Thymus (tissue), 11 donors: ENCODE data around the gene GPR35. TPM values are rescaled to one million over a fixed set of nuclear protein-coding genes. Genes with fewer than 3 reads are reported as not detected.
A peak's percentile ranks its signal among the peaks of the same experiment; 100 is the strongest.
"Not testable (repeated sequence)": the region's sequence is repeated elsewhere in the genome, so short reads cannot be mapped to it uniquely, and the experiment has no call there.

ENCODE experiments used
- DNase-seq, 9 donors: peaks; one replicate each; pipeline ENCODE4 v3.0.0-alpha.2; 2013; ENCODE audit warnings: low spot score in 9 of 9, low read depth in 6 of 9, missing footprints in 1 of 9
- H3K27ac ChIP-seq, 2 donors: one replicate each; pipeline ENCODE4 v1.5.1; 2013; ENCODE audit warnings: control low read depth in 1 of 2, low read depth in 1 of 2, low read length in 1 of 2, mild to moderate bottlenecking in 1 of 2, moderate library complexity in 1 of 2
- H3K27me3 ChIP-seq, 2 donors: one replicate each; pipeline ENCODE4 v1.5.1; 2013; ENCODE audit warnings: low read length in 1 of 2; ENCODE audit not compliant: control insufficient read depth in 2 of 2, insufficient read depth in 1 of 2
- H3K36me3 ChIP-seq, 2 donors: one replicate each; pipeline ENCODE4 v1.5.1; 2013; ENCODE audit warnings: low read length in 1 of 2, mild to moderate bottlenecking in 1 of 2, moderate library complexity in 1 of 2; ENCODE audit not compliant: control insufficient read depth in 2 of 2, insufficient read depth in 2 of 2
- H3K4me1 ChIP-seq, 2 donors: one replicate each; pipeline ENCODE4 v1.5.1; 2013; ENCODE audit warnings: low read length in 2 of 2; ENCODE audit not compliant: control insufficient read depth in 2 of 2, insufficient read depth in 2 of 2
- H3K4me3 ChIP-seq, 2 donors: one replicate each; pipeline ENCODE4 v1.5.1; 2013; ENCODE audit warnings: low read length in 2 of 2, control low read depth in 1 of 2, mild to moderate bottlenecking in 1 of 2
- H3K9me3 ChIP-seq, 2 donors: one replicate each; pipeline ENCODE4 v1.5.1; 2013; ENCODE audit warnings: low read length in 1 of 2, mild to moderate bottlenecking in 1 of 2; ENCODE audit not compliant: control insufficient read depth in 2 of 2, insufficient read depth in 1 of 2
- WGBS: extraction: QIAGEN DNeasy Blood & Tissue Kit; methylation state at CpG from one replicate; pipeline ENCODE4 v1.1.7; 2013; 5-methylcytosine and 5-hydroxymethylcytosine counted together
- polyA plus RNA-seq: library from polyadenylated mRNA; stranded (reverse); fragments of 200-250 nt; gene quantifications from one replicate; pipeline ENCODE4 v1.2.3, GENCODE V29; 2013
- total RNA-seq: library from RNA; stranded (reverse); fragments of 120-200 nt; gene quantifications from one replicate; pipeline ENCODE4 v1.2.4, GENCODE V29; 2013
- donor health status: healthy.

The GPR35 gene
- total and polyA plus RNA-seq, 2 donors = 5.9 to 21.8 TPM

DNA sequence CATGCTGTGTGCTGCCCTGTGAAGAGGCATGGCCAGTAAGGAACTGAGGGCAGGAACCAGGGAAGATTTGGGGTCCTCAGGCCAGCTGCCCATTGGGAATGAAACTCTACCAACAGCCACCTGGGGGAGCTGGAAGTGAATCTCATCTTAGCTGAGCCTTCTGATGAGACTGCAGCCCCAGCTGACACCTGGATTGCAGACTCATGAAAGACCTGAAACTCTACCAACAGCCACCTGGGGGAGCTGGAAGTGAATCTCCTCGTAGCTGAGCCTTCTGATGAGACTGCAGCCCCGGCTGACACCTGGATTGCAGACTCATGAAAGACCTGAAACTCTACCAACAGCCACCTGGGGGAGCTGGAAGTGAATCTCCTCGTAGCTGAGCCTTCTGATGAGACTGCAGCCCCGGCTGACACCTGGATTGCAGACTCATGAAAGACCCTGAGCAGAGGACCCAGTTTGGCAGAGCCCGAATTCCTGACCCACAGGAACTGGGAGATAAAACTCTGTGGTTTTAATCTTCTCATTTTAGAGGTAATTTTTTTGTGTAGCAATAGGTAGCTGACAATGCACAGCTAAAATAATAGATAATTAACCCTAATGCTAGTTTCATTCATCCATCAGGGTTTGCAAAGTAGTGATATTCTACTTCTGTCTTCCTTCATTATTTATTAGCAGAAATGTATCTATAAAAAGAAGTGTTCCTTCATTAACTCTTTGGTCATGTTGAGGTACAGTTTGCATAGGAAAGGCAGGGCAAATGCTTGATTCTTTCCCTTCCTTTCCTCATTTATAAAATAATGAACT is 8.2 kb upstream of the GPR35 start:
- H3K27ac ChIP-seq, DNase-seq, H3K36me3 ChIP-seq, H3K27me3 ChIP-seq, H3K4me3 ChIP-seq: not testable (repeated sequence)
- Histone ChIP-seq H3K4me1 (peaks cover 0 to 30% of the 10 kb centered on the region in 2 donors), H3K9me3 (peaks cover 0 to 15% of the 10 kb centered on the region in 2 donors)
- WGBS = 94% methylated on average over 5 of the region's 5 CpGs

DNA sequence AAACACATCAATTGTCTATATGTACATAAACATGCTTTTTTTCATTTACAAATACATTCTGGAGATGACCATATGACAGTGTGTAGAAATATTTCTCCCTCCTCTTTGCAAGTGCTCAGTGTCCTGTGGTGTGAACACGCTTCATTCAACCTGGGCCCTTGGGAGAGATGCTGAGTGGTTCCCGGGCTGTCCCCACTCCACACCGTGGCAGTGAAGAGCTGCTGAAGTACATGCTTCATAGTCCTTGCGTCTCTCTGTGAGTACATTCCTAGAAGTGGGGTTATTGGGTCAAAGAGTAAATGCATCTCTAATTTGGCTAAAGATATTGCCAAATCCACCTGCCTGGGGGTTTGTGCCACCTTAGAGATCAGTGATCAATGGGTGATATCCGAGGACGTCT is 6.5 kb upstream of the GPR35 start:
- H3K9me3 ChIP-seq = peaks cover 0 to 15% of the 10 kb centered on the region in 2 donors
- H3K4me3 ChIP-seq = no peak overlapping the region
- H3K4me1 ChIP-seq = peaks cover 0 to 34% of the 10 kb centered on the region in 2 donors
- no peaks in the 10 kb centered on the region for H3K36me3 ChIP-seq
- H3K27ac ChIP-seq = no peak overlapping the region
- WGBS = 99% methylated on average over 6 of the region's 6 CpGs
- no peaks in the 10 kb centered on the region for H3K27me3 ChIP-seq
- DNase-seq = no peak

DNA sequence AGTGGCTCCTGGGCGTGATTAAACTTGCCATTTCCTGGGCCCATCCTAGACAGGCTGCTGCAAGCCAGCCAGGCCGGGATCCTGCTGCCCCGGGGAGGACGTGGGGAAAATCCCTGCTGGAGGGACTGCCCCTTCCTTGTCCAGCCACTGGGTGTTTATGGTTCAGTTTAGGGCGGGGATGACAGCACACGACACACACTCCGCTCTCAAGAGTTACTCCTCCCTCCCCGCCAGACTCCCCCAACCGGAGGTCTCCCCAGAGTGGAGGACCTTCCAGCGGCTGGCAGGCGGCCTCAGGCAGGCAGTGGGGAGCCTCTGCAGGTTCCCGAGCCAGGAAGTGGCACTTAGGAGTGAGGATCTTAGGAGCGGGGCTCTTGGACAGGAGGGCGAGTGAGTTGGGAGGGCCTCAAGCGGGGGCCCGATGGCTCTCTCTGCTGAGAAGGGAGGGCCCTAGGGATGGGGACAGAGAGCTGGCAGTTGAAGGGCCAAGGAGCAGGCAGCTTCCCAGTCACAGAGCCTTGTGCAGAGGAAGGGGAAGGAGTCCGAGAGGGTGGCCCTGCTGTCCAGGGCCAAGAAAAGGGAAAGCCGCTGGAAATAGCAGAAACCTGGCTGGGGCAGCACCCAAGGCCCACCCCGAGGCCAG is 5.7 kb upstream of the GPR35 start:
- H3K4me3 ChIP-seq = no peak overlapping the region
- H3K4me1 ChIP-seq = peaks cover 0 to 38% of the 10 kb centered on the region in 2 donors
- H3K9me3 ChIP-seq = peaks cover 0 to 15% of the 10 kb centered on the region in 2 donors
- no peak overlapping the region for H3K27ac ChIP-seq
- WGBS = 92% methylated on average over 19 of the region's 19 CpGs
- H3K27me3 ChIP-seq = no peaks in the 10 kb centered on the region
- H3K36me3 ChIP-seq = no peaks in the 10 kb centered on the region
- no peak for DNase-seq

DNA sequence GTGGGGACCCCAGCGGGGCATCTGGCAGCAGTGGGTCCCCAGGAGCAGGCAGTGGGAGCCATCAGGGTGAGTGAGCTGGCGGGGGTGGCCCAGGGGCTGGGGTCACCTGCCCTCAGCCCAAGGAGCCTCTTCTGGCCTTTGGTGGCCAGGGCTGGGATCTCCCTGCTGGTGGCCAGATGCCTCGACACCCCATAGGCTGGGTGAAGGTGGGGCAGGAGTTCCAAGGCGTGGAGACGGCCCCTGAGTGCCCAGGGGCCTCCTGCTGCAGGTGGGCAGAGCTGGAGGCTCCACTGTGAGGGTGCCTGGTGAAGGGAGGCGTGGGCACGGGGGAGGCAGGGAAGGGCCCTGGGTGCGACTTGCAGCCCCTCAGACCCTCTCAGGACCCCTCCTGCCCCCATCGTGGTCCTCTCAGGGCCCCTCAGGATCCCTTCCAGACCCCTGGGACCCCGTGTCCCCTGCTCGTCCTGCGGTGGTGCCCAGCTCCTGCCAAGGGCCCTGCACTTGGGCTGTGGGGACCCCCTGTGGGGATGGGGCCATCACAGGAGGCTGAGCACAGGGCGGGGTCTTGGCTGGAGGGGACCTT is 5.0 kb upstream of the GPR35 start:
- Histone ChIP-seq H3K36me3 (no peaks in the 10 kb centered on the region), H3K4me1 (peaks cover 0 to 44% of the 10 kb centered on the region in 2 donors), H3K9me3 (peaks cover 0 to 15% of the 10 kb centered on the region in 2 donors), H3K27me3 (no peaks in the 10 kb centered on the region), H3K4me3 (no peak overlapping the region), H3K27ac (no peak overlapping the region)
- 95% methylated on average over 13 of the region's 13 CpGs for WGBS
- DNase-seq = no peak

DNA sequence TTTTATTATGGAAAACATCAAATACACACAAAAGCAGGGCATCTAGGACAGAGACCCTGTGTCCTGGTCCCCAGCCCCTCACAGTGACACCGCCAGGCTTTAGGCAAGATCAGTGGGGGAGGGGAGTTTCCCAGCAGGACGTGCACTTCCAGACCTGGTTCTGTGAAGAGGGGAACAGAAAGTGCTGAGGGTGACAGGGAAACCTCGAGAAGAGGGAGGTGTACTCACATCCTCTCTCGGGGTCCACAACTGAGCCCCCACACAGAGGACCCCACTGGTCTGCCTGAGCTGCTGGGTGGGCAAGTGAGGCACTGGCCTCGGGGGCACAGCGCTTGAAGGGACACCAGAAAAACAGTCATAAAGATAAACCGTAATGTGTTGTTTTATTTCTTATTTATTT is 4.4 kb upstream of the GPR35 start:
- no peaks in the 10 kb centered on the region for H3K36me3 ChIP-seq
- no peak for DNase-seq
- H3K4me3 ChIP-seq = no peak overlapping the region
- H3K4me1 ChIP-seq = peaks cover 0 to 46% of the 10 kb centered on the region in 2 donors
- H3K27me3 ChIP-seq = no peaks in the 10 kb centered on the region
- H3K27ac ChIP-seq = peak overlapping the region in 1 of 2 donors; percentile 47
- peaks cover 0 to 13% of the 10 kb centered on the region in 2 donors for H3K9me3 ChIP-seq
- 72% methylated on average over 7 of the region's 7 CpGs for WGBS

DNA sequence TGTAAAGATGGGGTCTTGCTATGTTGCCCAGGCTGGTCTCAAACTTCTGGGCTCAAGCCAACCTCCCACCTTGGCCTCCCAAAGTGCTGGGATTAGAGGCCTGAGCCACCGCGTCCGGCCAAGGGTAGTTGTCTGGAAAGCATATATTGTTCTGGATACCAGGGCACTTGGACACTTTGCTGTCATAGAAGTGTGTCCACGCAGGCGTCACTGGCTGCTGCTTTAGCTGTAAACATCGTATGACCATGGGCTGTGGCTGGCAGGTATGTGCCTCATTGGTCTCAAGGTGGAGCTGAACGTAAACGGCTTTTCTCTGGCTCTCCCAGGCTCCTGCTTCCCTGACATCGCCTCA is 3.2 kb upstream of the GPR35 start:
- DNase-seq = no peak
- WGBS = 76% methylated on average over 9 of the region's 9 CpGs
- H3K4me1 ChIP-seq = peaks cover 0 to 56% of the 10 kb centered on the region in 2 donors

DNA sequence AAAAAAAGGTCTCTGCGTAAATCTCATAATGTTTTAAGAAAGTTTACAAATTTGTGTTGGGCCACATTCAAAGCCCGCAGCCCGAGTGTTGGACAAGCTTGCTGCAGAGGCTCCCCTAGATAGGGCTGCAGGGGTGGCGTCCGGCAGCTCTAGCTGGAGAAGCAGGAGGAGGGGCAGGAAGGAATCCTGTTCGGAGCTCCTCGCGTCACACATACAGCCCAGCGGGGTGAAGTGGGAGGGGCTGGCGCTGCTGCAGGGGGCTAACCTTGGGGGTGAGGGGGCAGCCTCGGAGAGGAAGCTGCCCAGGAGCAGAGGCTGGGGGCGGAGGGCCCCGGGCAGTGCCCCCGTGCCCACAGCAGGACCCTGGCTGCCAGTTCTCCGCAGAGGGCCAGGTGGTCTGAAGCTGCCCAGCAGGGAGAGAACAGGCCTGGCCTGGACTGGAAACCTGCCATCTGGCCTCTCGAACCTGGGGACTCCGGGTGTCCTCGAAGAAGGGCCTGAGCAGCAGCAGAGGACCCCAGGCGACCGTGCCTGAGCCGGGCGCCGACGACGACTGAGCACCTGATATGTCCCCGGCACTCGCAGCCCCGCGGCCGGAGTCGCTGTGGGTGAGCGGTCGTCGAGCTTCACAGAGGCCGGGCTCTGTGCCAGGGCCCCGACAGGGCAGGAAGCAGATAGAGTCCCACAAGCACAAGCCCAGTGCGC is 2.6 kb upstream of the GPR35 start:
- WGBS = 12% methylated on average over 37 of the region's 37 CpGs
- Histone ChIP-seq H3K36me3 (no peaks in the 10 kb centered on the region), H3K27ac (no peak overlapping the region), H3K9me3 (no peaks in the 10 kb centered on the region), H3K27me3 (no peaks in the 10 kb centered on the region), H3K4me1 (peaks cover 0 to 62% of the 10 kb centered on the region in 2 donors), H3K4me3 (no peak overlapping the region)
- no peak for DNase-seq

More for the DNA sequence above, 3.2 kb upstream of the GPR35 start:
- Histone ChIP-seq H3K36me3 (no peaks in the 10 kb centered on the region), H3K27ac (no peak overlapping the region), H3K27me3 (no peaks in the 10 kb centered on the region), H3K4me3 (no peak overlapping the region), H3K9me3 (peaks cover 0 to 2% of the 10 kb centered on the region in 2 donors)

DNA sequence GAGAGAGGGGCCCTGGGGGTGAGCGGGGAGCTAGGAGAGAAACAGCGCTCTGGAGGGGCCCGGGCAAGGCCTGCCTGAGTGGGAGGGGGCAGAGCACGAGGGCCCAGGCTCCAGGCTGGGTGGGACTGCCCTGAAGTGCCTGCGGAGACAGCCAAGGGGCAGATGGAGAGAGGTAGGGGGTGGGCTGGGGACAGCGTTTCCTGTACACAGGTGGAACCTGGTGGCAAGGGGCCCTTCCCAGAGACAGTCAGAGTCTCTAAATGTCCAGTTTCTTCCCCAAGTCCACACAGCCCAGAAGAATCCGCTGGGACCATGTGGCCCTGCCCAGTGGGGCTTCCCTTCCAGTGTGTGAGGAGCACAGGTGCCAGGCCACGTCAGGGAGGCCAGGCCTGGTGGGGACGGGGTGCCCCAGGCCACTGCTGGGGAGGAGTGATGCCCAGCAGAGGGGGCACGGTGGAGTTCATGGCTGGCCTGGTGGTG is 1.7 kb upstream of the GPR35 start:
- Histone ChIP-seq H3K36me3 (no peaks in the 10 kb centered on the region), H3K27ac (no peak overlapping the region), H3K4me1 (peaks cover 0 to 63% of the 10 kb centered on the region in 2 donors), H3K27me3 (no peaks in the 10 kb centered on the region), H3K9me3 (no peaks in the 10 kb centered on the region), H3K4me3 (no peak overlapping the region)
- 75% methylated on average over 10 of the region's 10 CpGs for WGBS
- no peak for DNase-seq
